GM23248 (cell line): ENCODE measurements around the gene NDST3.

Experiments used
- EZH2 ChIP-seq: fragments of 200-600 bp; sonication (generic); IDR thresholded peaks from 2 replicates; pipeline ENCODE4 v1.6.1; 2018; ENCODE audit warnings: antibody characterized with exemption, mild to moderate bottlenecking; ENCODE audit not compliant: insufficient read depth, poor library complexity, severe bottlenecking
- EZH2phosphoT487 ChIP-seq: fragments of 200-600 bp; sonication (generic); IDR thresholded peaks from 2 replicates; pipeline ENCODE4 v1.6.1; 2018; ENCODE audit warnings: antibody characterized with exemption, moderate library complexity, mild to moderate bottlenecking, low read depth; ENCODE audit not compliant: insufficient read depth

- TF ChIP-seq EZH2 (no peak), EZH2phosphoT487 (no peak)
Measured at GRCh38 chr4:118281611-118282442, 247.5 kb downstream of the NDST3 start.
